Mucosa of stomach (tissue), 1 donor: ENCODE measurements around the gene ABCG1.

Experiments used
- H3K27me3 ChIP-seq: one replicate; pipeline ENCODE4 v1.7.0; 2013; ENCODE audit warnings: mild to moderate bottlenecking, low read length; ENCODE audit not compliant: control insufficient read depth, insufficient read depth
- H3K36me3 ChIP-seq: one replicate; pipeline ENCODE4 v1.7.0; 2013; ENCODE audit warnings: low read length; ENCODE audit not compliant: control insufficient read depth, insufficient read depth
- H3K4me1 ChIP-seq: one replicate; pipeline ENCODE4 v1.7.0; 2013; ENCODE audit warnings: mild to moderate bottlenecking, low read length; ENCODE audit not compliant: control insufficient read depth, insufficient read depth
- H3K4me3 ChIP-seq: one replicate; pipeline ENCODE4 v1.7.0; 2013; ENCODE audit warnings: low read length
- H3K9ac ChIP-seq: one replicate; pipeline ENCODE4 v1.7.0; 2013; ENCODE audit warnings: mild to moderate bottlenecking, low read length, moderate library complexity
- H3K9me3 ChIP-seq: one replicate; pipeline ENCODE4 v1.7.0; 2013; ENCODE audit warnings: mild to moderate bottlenecking, low read length, moderate library complexity; ENCODE audit not compliant: control insufficient read depth
- donor health status: Pancreatic carcinoma.

Gene ABCG1

DNA sequence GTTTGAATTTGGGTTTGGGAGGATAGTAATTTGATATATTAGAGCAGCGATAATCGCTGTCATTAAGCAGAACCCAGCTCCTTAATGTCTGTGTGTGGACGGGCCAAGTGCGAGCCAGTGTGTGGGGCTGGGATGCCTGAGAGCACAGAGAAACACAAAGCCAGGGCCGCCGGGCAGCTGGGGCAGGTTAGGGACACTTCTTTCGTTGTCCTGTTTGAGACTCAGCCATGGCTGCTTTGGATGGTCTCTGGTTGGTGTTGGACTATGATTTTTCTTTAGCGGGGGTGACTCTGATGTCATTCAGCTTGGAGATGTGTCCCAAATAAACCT is 33.4 kb downstream of the ABCG1 start:
- no peak overlapping the region for H3K4me3 ChIP-seq
- no peaks in the 10 kb centered on the region for H3K9me3 ChIP-seq
- H3K27me3 ChIP-seq = peaks cover 3% of the 10 kb centered on the region
- H3K9ac ChIP-seq = no peak overlapping the region
- no peaks in the 10 kb centered on the region for H3K36me3 ChIP-seq
- no peaks in the 10 kb centered on the region for H3K4me1 ChIP-seq

GRCh38 chr21:42252778-42253340 is 33.9 kb downstream of the ABCG1 start:
- H3K36me3 ChIP-seq = no peaks in the 10 kb centered on the region
- peaks cover 3% of the 10 kb centered on the region for H3K27me3 ChIP-seq
- no peaks in the 10 kb centered on the region for H3K9me3 ChIP-seq
- no peaks in the 10 kb centered on the region for H3K4me1 ChIP-seq
- H3K9ac ChIP-seq = no peak overlapping the region
- H3K4me3 ChIP-seq = no peak overlapping the region

GRCh38 chr21:42253466-42253865 is 34.5 kb downstream of the ABCG1 start:
- no peaks in the 10 kb centered on the region for H3K4me1 ChIP-seq
- no peaks in the 10 kb centered on the region for H3K36me3 ChIP-seq
- H3K9me3 ChIP-seq = no peaks in the 10 kb centered on the region
- no peak overlapping the region for H3K9ac ChIP-seq
- peaks cover 3% of the 10 kb centered on the region for H3K27me3 ChIP-seq
- no peak overlapping the region for H3K4me3 ChIP-seq

DNA sequence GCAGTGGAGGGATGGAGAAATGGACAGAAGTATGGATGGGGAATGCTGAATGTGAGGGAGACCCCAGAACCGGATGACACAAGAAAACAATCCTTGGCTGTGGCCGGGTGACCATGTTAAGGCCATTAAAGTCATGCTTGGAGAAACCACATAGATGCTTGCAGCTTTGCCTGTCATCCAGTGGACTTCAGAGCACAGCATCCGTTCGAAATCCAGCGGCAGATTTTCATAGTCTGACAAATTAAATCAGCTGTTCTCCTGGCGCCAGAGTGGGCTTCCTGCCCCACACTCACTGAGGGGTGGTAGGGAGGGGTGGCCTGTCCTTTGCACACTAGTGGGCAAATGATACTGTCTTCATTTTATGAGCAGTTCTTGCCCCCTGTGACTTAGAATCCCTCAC is 35.1 kb downstream of the ABCG1 start:
- Histone ChIP-seq H3K27me3 (peaks cover 3% of the 10 kb centered on the region), H3K9me3 (no peaks in the 10 kb centered on the region), H3K4me3 (no peak overlapping the region), H3K36me3 (no peaks in the 10 kb centered on the region), H3K9ac (no peak overlapping the region), H3K4me1 (no peaks in the 10 kb centered on the region)

DNA sequence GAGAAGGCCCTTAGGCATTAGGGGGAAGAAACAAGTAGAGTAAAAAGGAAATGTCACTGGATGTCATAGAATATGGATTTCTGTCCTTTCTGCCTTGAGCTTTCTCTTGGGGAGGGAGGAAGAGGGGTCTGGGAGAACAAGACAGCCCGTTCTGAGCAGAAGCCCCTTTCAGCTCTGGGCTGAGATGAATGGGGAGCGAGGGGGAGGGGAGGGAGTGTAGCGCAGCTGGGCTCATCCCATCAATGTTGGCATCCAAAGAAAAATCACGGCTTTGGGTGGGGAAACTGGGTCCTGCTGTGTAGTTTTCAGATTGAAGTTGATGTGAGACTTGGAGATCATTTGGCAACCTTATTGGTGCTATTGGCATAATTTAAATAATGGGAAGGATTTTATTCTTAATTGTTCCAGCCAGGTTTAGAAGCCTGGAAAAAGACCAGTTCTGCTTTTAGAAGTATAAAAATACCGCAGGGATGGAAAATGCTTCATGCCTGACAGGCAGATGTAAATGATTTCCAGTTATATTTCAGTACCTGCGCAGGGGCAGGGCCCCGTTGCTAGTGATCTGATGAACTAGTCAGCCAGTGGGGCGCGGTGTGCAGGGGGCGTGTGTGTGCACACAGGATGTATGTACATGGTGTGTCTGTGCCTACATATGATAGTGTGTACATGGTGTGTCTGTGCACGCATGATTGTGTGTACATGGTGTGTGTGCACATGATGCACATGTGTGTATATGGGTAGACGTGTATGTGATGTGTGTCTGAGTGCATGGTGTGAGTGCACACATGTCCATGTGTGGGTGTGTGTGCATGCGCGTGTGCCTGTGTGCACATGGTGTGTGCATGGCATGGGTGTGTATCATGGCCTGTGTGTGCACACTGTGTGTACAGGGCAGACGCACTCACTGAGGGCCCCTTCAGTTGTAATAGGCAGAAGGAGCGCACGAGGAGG is 36.0 kb downstream of the ABCG1 start:
- Histone ChIP-seq H3K9ac (no peak overlapping the region), H3K27me3 (peaks cover 3% of the 10 kb centered on the region), H3K36me3 (no peaks in the 10 kb centered on the region), H3K4me3 (no peak overlapping the region), H3K4me1 (no peaks in the 10 kb centered on the region), H3K9me3 (no peaks in the 10 kb centered on the region)

- H3K36me3 ChIP-seq = no peaks in the 10 kb centered on the region
- H3K4me3 ChIP-seq = no peak overlapping the region
- peaks cover 3% of the 10 kb centered on the region for H3K27me3 ChIP-seq
- H3K9me3 ChIP-seq = no peaks in the 10 kb centered on the region
- H3K9ac ChIP-seq = no peak overlapping the region
- no peaks in the 10 kb centered on the region for H3K4me1 ChIP-seq
Measured at GRCh38 chr21:42255825-42256224, 36.9 kb downstream of the ABCG1 start.

- H3K9me3 ChIP-seq = no peaks in the 10 kb centered on the region
- no peak overlapping the region for H3K4me3 ChIP-seq
- peaks cover 3% of the 10 kb centered on the region for H3K27me3 ChIP-seq
- H3K36me3 ChIP-seq = no peaks in the 10 kb centered on the region
- H3K4me1 ChIP-seq = no peaks in the 10 kb centered on the region
- H3K9ac ChIP-seq = no peak overlapping the region
Measured at GRCh38 chr21:42256316-42256715, 37.4 kb downstream of the ABCG1 start.

- Histone ChIP-seq H3K4me3 (no peak overlapping the region), H3K9me3 (no peaks in the 10 kb centered on the region), H3K4me1 (no peaks in the 10 kb centered on the region), H3K9ac (no peak overlapping the region), H3K27me3 (peaks cover 3% of the 10 kb centered on the region), H3K36me3 (no peaks in the 10 kb centered on the region)
Measured at GRCh38 chr21:42257091-42257765, 38.3 kb downstream of the ABCG1 start.

GRCh38 chr21:42258150-42258884 is 39.4 kb downstream of the ABCG1 start:
- peaks cover 6% of the 10 kb centered on the region for H3K4me1 ChIP-seq
- no peaks in the 10 kb centered on the region for H3K9me3 ChIP-seq
- H3K36me3 ChIP-seq = no peaks in the 10 kb centered on the region
- peaks cover 3% of the 10 kb centered on the region for H3K27me3 ChIP-seq
- H3K4me3 ChIP-seq = no peak overlapping the region
- H3K9ac ChIP-seq = no peak overlapping the region

DNA sequence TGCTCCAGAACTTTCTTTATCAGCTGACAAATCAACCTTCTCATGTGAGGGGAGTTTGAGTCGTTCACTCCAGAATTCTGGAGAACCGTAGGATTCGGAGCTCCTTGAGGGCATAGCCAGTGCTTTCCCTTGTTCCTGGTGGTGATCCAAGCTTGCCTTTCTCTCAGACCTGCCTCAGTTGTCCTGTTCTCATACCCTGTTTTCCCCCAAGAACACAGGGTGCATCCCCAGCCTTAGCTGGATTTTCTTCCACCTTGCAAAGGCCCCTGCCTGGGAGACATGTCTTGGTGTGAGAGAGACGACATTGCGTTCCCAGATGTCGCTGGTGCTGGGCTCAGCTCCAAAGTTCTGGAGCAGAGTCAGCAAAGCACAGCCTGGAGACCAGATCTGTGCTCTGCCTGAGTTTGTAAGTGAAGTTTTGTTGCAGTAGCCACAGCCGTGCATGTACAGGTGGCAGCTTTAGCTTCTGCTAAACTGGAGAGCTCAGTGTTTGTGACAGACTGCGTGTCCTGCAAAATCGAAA is 40.0 kb downstream of the ABCG1 start:
- Histone ChIP-seq H3K9me3 (no peaks in the 10 kb centered on the region), H3K4me1 (peaks cover 9% of the 10 kb centered on the region), H3K9ac (no peak overlapping the region), H3K27me3 (no peaks in the 10 kb centered on the region), H3K36me3 (no peaks in the 10 kb centered on the region), H3K4me3 (no peak overlapping the region)

DNA sequence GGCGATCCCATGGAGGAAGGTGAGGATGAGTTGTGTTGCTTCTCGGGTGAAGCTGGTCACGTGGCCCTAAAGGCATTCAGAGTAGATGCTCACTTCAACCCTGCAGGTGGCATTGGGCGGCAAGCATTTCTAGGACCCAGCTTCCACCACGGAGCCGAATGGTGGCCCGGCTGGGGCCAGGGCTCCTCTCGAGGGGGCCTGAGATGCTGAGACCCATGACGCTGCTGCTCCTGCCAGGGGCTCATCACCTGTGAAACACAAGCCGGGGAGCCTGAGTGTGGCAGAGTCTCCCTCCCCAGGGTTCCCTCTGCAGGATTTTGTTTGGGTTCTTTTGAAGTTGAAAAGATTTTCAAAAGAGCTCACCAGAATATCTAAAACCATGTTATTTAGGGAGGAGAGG is 41.2 kb downstream of the ABCG1 start:
- peaks cover 9% of the 10 kb centered on the region for H3K4me1 ChIP-seq
- H3K4me3 ChIP-seq = no peak overlapping the region
- H3K9me3 ChIP-seq = no peaks in the 10 kb centered on the region
- H3K36me3 ChIP-seq = no peaks in the 10 kb centered on the region
- H3K27me3 ChIP-seq = no peaks in the 10 kb centered on the region
- no peak overlapping the region for H3K9ac ChIP-seq
